GM18508 (cell line): ENCODE measurements around the gene CACNA1C.

Source experiments
- ATAC-seq: cut with Tn5 transposase; IDR thresholded peaks from one replicate; pipeline ENCODE4 v1.9.1; 2021; ENCODE audit warnings: moderate number of reproducible peaks; ENCODE audit not compliant: insufficient read depth, unreplicated experiment

Gene CACNA1C

DNA sequence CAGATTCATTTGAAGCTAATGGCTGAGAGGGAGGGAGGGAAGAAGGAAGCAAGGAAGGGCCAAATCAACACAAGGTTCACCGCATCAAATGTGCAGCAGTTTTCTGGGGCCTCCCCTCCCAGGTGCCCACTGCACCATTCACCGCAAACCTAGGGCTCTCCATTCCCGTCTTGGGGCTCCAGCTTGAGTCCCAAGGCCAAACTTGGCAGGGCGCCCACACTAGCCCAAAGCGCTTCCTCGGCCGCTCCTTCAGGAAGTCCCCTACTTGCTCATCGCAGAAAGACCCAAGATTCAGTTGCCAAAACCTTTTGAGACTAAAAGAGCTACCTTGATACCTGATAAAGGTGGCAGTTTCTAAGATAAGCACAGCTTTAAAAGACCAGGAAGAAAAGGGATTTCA lies 601.5 kb downstream of the CACNA1C start:
- ATAC-seq: no peak

GRCh38 chr12:2654741-2655140 lies 602.0 kb downstream of the CACNA1C start:
- no peak for ATAC-seq

- no peak for ATAC-seq
Observed at GRCh38 chr12:2662524-2662923, 609.7 kb downstream of the CACNA1C start.

DNA sequence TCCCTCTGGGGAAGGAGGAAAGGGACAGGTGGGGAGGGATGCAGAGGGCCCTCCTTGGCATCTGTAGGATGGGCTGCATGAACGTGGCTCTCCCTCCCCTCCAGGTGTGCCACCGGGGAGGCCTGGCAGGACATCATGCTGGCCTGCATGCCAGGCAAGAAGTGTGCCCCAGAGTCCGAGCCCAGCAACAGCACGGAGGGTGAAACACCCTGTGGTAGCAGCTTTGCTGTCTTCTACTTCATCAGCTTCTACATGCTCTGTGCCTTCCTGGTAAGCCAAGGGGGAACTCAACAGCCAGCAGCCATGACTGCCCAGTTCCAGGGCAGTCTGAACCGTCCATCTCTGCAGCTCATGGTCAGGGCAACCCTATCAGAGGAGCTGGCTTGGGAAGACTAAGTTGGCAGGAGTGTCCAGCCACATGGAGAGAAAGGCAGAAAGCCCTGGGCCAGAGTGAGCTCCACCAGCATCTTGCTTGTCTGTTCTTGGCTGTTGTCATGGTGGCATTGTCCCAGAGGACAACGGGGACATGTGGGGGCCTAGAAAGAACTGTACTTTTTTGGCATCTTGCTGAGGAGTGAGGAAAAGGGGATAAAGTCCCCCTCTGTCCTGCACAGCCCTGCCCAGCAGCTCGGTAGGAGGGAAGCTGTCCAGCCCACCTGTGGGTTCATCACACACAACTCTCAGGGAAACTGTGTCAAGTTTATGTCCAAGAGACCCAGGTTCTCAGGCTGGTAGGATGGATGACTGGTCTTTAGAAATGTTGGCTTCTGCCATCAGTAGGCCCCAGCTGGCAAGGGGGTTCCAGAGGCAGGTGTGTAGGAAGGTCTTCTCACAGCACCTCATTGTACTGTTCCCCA lies 612.2 kb downstream of the CACNA1C start:
- no peak for ATAC-seq

GRCh38 chr12:2666411-2666810 lies 613.6 kb downstream of the CACNA1C start:
- ATAC-seq: no peak

DNA sequence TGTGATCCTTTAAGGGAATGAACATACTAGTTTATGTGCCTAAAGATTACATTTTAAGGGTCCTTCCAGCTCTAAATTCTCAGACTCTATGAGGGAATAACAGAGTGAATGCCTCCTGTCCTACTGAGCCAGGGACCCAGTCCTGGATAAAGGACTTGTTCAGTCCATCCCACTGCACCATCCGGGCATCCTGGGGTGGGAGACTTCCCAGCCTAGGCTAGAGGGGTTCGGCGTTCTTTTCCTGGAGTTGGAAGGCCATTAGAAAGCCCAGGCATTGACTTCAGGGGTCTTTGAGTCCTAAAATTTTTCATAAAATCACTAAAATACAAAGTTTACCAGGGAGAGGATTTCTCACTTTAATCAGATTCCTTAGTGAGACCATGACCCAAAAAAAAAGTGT lies 614.1 kb downstream of the CACNA1C start:
- ATAC-seq: no peak

DNA sequence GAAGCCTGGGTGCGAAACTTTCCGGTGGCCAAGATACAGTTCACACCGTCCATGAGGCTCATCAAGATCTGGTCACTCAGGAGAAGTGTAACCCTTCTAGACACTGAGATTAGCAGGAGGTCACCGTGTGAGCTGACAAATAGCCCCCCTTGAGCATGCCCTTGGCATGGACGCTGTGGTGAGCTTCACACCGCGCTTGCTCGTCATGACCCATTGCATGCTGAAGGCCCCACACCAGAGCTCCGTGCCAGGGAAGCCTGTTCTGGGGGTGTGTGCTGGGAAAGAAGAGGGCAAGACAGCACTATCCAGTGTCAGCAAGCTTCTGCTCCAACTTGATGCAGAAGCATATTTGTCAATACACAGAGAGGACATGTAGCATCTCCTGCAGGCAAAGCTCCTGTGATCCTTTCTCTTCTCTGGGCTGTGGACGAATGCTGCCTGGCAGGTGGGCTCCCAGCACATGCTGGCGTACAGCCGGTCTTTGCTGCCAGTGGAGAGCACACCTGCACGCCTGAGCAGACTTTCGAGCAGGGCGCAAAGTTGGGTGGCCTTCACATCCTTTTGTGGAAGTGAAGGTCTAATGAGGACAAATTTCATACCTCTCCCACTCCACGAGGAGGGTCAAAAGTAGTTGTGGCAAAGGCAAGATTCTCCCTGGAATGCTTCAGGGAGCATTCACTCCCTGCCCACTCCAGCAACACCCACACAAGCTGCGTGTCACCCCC lies 615.1 kb downstream of the CACNA1C start:
- ATAC-seq: no peak

- no peak for ATAC-seq
Observed at GRCh38 chr12:2668816-2669215, 616.0 kb downstream of the CACNA1C start.

DNA sequence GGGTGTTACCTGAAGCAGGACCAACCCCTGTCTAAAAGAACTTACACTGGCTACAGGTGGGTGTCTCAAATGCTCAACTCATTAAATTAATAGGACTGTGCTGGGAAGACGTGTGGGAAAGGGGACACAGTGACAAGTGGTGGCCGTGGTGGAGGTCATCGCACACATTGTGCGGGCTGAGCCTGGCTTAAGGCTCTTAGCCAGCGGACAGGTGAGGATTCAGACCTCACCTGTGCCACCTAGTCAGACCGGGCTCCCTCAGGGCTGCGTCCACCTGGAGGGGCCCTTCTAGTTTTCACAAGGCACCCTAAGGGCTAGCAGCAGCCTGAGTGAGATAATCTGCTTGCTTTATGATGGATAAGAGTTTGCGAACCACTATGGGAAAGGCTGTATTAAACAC lies 616.8 kb downstream of the CACNA1C start:
- no peak for ATAC-seq

DNA sequence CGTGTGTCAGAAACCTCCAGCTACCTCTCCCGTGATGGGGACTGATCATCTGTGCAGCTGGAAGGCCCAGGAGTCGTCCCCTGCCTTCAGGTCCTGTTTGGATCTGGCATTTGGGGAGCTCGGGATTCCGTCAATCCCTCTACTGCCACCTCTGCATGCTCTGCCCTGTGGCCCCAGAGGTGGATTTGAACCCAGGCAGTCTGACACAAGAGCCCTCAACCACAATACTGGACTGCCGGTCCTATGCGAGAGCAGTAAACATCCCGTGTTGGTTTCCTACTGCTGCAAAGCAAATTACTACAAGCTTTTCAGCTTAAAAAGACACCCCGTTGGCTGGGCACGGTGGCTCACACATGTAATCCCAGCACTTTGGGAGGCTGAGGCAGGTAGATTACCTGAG lies 620.1 kb downstream of the CACNA1C start:
- ATAC-seq: no peak

GRCh38 chr12:2673966-2674810 lies 621.4 kb downstream of the CACNA1C start:
- no peak for ATAC-seq

GRCh38 chr12:2675776-2676175 lies 623.0 kb downstream of the CACNA1C start:
- no peak for ATAC-seq

GRCh38 chr12:2677142-2677880 lies 624.5 kb downstream of the CACNA1C start:
- no peak for ATAC-seq

- ATAC-seq: no peak
Observed at GRCh38 chr12:2678426-2678825, 625.6 kb downstream of the CACNA1C start.

GRCh38 chr12:2679068-2679815 lies 626.5 kb downstream of the CACNA1C start:
- ATAC-seq: no peak

GRCh38 chr12:2679816-2680675 lies 627.3 kb downstream of the CACNA1C start:
- no peak for ATAC-seq

GRCh38 chr12:2680676-2681039 lies 627.9 kb downstream of the CACNA1C start:
- ATAC-seq: no peak

DNA sequence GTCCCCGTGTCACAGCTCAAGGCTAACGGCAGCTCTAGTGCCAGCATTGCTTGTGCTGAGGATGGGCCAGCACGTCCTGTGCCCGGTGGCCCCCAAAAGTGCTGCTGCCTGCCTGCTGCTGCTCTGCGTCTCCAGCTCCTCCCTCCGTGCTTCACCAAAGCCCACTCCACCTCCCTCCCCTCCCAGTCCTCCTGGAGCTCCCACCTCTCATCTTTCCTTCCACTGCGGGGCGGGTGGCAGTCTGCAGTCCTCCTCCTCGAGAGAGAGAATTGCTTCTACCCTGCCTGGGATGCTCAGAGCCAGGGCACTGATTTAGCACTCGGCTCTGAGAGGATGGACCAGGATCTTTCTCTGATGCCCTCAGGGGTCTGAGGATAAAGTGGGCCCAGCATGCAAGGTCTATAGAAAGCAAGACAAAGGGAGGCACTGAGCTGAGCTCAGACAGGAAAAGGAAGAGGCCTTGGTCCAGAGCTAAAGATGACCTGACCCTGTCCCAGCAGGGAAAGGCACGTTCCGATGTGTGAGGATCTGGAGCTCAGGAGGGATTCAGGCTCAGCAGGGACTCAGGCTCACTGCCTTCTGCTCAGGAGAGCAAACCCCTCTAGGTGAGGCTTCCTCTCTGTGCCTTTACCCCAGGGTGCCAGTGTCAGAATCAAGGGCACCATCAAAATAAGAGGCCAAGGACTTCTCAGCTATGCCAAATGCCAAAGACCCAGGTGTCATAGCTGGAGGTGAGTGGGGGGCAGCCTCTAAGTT lies 628.8 kb downstream of the CACNA1C start:
- no peak for ATAC-seq
